Breast epithelium (tissue), 4 donors: Measurements from ENCODE around the gene PTBP3. TPM values are rescaled to one million over a fixed set of nuclear protein-coding genes. Genes with fewer than 3 reads are reported as not detected.
A peak's percentile ranks its signal among the peaks of the same experiment; 100 is the strongest.

ENCODE experiments used
- DNase-seq, 2 donors: peaks; one replicate each; pipeline ENCODE4 v3.0.0-alpha.2; 2019; ENCODE audit warnings: low spot score in 2 of 2
- H3K27ac ChIP-seq, 2 donors: fragments of 200-600 bp; sonication (generic) in 1 of 2; one replicate each; pipeline ENCODE4 v1.5.1; 2016 to 2019; ENCODE audit warnings: mild to moderate bottlenecking in 1 of 2
- H3K27me3 ChIP-seq, 2 donors: fragments of 200-600 bp; sonication (generic) in 1 of 2; one replicate each; pipeline versions ENCODE4 v1.5.1 to v1.6.0; 2017 to 2019; ENCODE audit warnings: control low read depth in 1 of 2, mild to moderate bottlenecking in 1 of 2
- H3K36me3 ChIP-seq: fragments of 200-600 bp; one replicate; pipeline ENCODE4 v1.5.1; 2019
- H3K4me1 ChIP-seq, 2 donors: fragments of 200-600 bp; sonication (generic); one replicate each; pipeline ENCODE4 v1.5.1; 2016 to 2019; ENCODE audit warnings: control low read depth in 1 of 2
- H3K4me3 ChIP-seq, 3 donors: fragments of 200-600 bp; sonication (generic); 1 replicate in 2 of 3; 2 replicates in 1 of 3; pipeline ENCODE4 v1.5.1; 2016 to 2019; ENCODE audit warnings: mild to moderate bottlenecking in 3 of 3, moderate library complexity in 2 of 3
- H3K9me3 ChIP-seq, 2 donors: fragments of 200-600 bp; sonication (generic) in 1 of 2; one replicate each; pipeline ENCODE4 v1.5.1; 2016 to 2019; ENCODE audit warnings: control low read depth in 1 of 2
- POLR2A ChIP-seq: fragments of 450-650 bp; IDR thresholded peaks from one replicate; pipeline ENCODE4 v1.6.1; 2016; ENCODE audit warnings: antibody characterized with exemption, mild to moderate bottlenecking, moderate library complexity
- POLR2AphosphoS5 ChIP-seq, 3 donors: sonication (generic); formaldehyde crosslinking; IDR thresholded peaks; one replicate each; pipeline ENCODE4 v1.6.1; 2017; ENCODE audit warnings: antibody characterized with exemption in 3 of 3
- intact Hi-C: fragments of 100-400 bp; cut with DNase I; formaldehyde crosslinking; loops from one replicate; pipeline ENCODE4 v1.15.1; 2023; ENCODE audit warnings: low total_unique reads
- total RNA-seq, 3 donors: library from RNA; depleted of rRNA; stranded (reverse); fragments of >200 nt; gene quantifications; one replicate each; pipeline ENCODE4 v1.1.0, GENCODE V29; 2016
- TF ChIP-seq, protein P1 (sequence below), 3 donors: fragments of 450-650 bp; IDR thresholded peaks; one replicate each; pipeline ENCODE4 v1.5.1; 2016 to 2017; ENCODE audit warnings: antibody characterized with exemption in 3 of 3, mild to moderate bottlenecking in 3 of 3, moderate library complexity in 3 of 3

PTBP3 gene
- total RNA-seq, 3 donors from 2014 or later, result 30.6 to 80.2 (median 50.5) TPM

DNA sequence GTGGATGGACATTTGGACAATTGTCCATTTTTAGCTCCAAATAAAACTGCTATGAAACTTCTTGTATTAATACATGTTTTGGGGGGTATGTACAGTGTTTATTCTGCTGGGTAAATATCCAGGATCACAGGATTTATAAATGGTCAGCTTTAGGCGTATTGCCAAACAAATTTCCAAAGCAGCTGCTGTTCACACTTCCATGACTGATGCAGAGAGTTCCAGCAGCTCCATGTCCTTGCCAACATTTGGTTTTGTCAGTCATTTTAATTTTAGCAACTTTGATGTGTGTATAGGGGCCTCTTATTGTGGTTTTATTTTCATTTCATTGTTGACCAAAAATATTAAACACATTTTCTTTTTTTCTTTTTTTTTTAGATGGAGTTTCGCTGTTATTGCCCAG lies 148.5 kb downstream of the PTBP3 start:
- intact Hi-C loops, result no loop called here
- no peaks in the 10 kb centered on the region for H3K36me3 ChIP-seq
- no peak overlapping the region for H3K27ac ChIP-seq
- no peaks in the 10 kb centered on the region for H3K9me3 ChIP-seq
- no peaks in the 10 kb centered on the region for H3K4me1 ChIP-seq
- H3K4me3 ChIP-seq, result no peak overlapping the region
- no peak for DNase-seq
- no peaks in the 10 kb centered on the region for H3K27me3 ChIP-seq
- TF ChIP-seq, protein P1, sequence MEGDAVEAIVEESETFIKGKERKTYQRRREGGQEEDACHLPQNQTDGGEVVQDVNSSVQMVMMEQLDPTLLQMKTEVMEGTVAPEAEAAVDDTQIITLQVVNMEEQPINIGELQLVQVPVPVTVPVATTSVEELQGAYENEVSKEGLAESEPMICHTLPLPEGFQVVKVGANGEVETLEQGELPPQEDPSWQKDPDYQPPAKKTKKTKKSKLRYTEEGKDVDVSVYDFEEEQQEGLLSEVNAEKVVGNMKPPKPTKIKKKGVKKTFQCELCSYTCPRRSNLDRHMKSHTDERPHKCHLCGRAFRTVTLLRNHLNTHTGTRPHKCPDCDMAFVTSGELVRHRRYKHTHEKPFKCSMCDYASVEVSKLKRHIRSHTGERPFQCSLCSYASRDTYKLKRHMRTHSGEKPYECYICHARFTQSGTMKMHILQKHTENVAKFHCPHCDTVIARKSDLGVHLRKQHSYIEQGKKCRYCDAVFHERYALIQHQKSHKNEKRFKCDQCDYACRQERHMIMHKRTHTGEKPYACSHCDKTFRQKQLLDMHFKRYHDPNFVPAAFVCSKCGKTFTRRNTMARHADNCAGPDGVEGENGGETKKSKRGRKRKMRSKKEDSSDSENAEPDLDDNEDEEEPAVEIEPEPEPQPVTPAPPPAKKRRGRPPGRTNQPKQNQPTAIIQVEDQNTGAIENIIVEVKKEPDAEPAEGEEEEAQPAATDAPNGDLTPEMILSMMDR (IDR thresholded peaks at IDR 0.05), result no peak
- TF ChIP-seq POLR2AphosphoS5 (IDR thresholded peaks at IDR 0.05) (no peak), POLR2A (no peak)

DNA sequence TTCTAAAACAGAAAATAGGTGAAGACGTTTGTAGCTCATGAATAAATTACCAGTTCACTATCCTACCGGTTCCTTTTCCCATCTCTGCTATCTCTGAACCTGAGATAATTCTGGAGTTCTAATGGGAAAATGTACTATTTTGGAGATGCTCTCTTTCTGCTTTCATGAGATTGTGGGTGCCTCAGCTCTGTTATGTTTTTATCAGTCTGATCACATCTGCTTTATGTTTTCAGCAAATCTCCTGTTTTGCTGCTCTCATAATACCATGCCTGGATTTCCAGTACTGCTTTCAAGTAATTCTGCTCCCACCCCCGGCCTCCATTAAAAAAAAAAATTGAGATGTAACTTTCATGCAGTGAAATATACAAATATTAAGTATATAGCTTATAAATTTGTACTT lies 149.2 kb downstream of the PTBP3 start:
- no peak for DNase-seq
- Histone ChIP-seq H3K27me3 (no peaks in the 10 kb centered on the region), H3K4me3 (no peak overlapping the region), H3K4me1 (no peaks in the 10 kb centered on the region), H3K9me3 (no peaks in the 10 kb centered on the region), H3K27ac (no peak overlapping the region), H3K36me3 (no peaks in the 10 kb centered on the region)
- intact Hi-C loops, result no loop called here
- TF ChIP-seq POLR2A (no peak), POLR2AphosphoS5 (IDR thresholded peaks at IDR 0.05) (no peak)
- TF ChIP-seq, protein P1 (IDR thresholded peaks at IDR 0.05), result no peak

DNA sequence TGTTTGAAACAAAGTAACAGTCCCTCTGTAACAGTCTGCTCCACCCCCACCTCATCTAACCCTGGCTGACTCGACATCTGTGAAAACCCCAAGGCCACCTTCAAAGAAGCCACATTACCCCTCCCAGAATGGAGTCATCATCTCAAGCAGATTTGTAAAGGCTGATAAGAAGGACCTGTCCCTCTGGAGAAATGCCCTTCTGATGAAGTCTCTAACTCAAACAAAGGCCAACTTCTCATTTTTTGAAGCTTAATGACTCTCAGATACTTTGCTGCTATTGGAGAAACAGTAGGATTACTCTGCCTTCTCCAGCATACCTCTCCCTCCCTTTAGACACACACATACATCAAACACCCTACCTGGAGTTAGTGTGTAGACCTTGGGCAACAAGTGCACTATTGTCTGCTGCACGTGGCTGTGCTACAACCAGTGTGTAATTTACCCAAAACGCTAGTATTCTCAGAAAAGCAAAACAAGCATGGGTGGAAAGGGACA lies 153.0 kb downstream of the PTBP3 start:
- no peak for DNase-seq
- H3K27ac ChIP-seq, result peak overlapping the region in 1 of 2 donors; percentile 0
- TF ChIP-seq, protein P1 (IDR thresholded peaks at IDR 0.05), result no peak
- TF ChIP-seq POLR2A (no peak), POLR2AphosphoS5 (IDR thresholded peaks at IDR 0.05) (no peak)
- no peaks in the 10 kb centered on the region for H3K36me3 ChIP-seq
- H3K4me3 ChIP-seq, result no peak overlapping the region
- H3K4me1 ChIP-seq, result no peaks in the 10 kb centered on the region
- H3K27me3 ChIP-seq, result no peaks in the 10 kb centered on the region
- intact Hi-C loops, result no loop called here
- no peaks in the 10 kb centered on the region for H3K9me3 ChIP-seq

DNA sequence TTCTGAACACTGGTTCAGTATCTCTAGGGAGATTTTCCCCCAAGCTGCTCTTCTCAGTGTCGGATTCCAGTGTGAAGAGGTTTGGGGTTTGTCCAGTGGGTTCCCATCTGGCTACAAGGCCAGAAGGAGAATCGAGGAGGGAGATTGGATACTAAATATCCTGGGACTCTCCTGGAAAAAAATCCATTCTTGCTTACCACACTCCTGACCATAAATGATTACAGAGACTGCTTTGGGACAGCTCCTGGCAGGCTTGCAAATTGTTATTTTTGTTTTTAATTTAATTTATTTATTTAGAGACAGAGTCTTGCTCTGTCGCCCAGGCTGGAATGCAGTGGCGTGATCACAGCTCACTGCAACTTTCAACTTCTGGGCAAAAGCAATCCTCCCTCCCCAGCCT lies 153.6 kb downstream of the PTBP3 start:
- intact Hi-C loops, result no loop called here
- no peaks in the 10 kb centered on the region for H3K9me3 ChIP-seq
- no peaks in the 10 kb centered on the region for H3K36me3 ChIP-seq
- H3K27ac ChIP-seq, result peak overlapping the region in 1 of 2 donors; percentile 44
- TF ChIP-seq POLR2A (no peak), POLR2AphosphoS5 (IDR thresholded peaks at IDR 0.05) (no peak)
- TF ChIP-seq, protein P1 (IDR thresholded peaks at IDR 0.05), result no peak
- DNase-seq, result no peak
- no peak overlapping the region for H3K4me3 ChIP-seq
- H3K4me1 ChIP-seq, result peaks cover 0 to 3% of the 10 kb centered on the region in 2 donors
- no peaks in the 10 kb centered on the region for H3K27me3 ChIP-seq

DNA sequence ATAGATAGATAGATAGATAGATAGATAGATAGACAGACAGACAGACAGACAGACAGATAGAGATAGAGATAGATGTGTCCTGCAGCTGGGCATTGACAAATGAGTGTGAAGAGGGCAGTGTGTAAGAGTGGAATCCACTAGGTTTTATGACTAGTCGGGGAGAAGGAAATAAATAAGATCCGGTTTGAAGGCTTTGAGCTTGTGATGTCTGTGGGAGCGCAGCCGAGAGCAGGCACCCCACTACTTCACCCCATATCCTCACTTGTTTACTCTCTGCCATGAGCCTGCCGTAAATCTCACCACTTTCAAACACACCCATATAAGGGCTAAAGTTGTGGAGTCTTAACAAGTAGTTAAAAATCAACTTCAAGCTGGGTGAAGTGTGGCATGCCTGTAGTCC lies 156.9 kb downstream of the PTBP3 start:
- TF ChIP-seq POLR2A (no peak), POLR2AphosphoS5 (IDR thresholded peaks at IDR 0.05) (no peak)
- TF ChIP-seq, protein P1 (IDR thresholded peaks at IDR 0.05), result no peak
- intact Hi-C loops, result no loop called here
- Histone ChIP-seq H3K36me3 (no peaks in the 10 kb centered on the region), H3K27me3 (no peaks in the 10 kb centered on the region), H3K4me3 (no peak overlapping the region), H3K4me1 (peaks cover 0 to 3% of the 10 kb centered on the region in 2 donors), H3K27ac (no peak overlapping the region), H3K9me3 (no peaks in the 10 kb centered on the region)
- DNase-seq, result no peak
